GM19193 (cell line): ENCODE measurements around the gene ITGAE.

Source experiments
- POLR2A ChIP-seq: IDR thresholded peaks from 4 replicates; pipeline ENCODE4 v1.6.1; 2011; ENCODE audit not compliant: insufficient read depth, insufficient read length; ENCODE audit errors: extremely low read depth

Gene ITGAE

GRCh38 chr17:3667366-3668278, 133.4 kb downstream of the ITGAE start:
- TF ChIP-seq POLR2A: no peak

GRCh38 chr17:3666516-3666915, 134.5 kb downstream of the ITGAE start:
- no peak for TF ChIP-seq POLR2A

- TF ChIP-seq POLR2A: no peak
These were observed 135.2 kb downstream of the ITGAE start for GRCh38 chr17:3665834-3666233.
